K562 (cell line): Measurements from ENCODE around the gene ST3GAL3. TPM values are rescaled to one million over a fixed set of nuclear protein-coding genes. Genes with fewer than 3 reads are reported as not detected.

Source experiments
- ATF1 ChIP-seq, 2 experiments: fragments of 450-650 bp in 1 of 2; IDR thresholded peaks; 2 replicates each; pipeline ENCODE4 v1.6.1; 2016; ENCODE audit warnings: missing compliant biosample characterization in 1 of 2, missing genetic modification characterization in 1 of 2
- ATF4 ChIP-seq: fragments of 450-650 bp; formaldehyde crosslinking; IDR thresholded peaks from 2 replicates; pipeline ENCODE4 v1.4.0; 2022; ENCODE audit warnings: mild to moderate bottlenecking, moderate library complexity
- CBFB ChIP-seq: sonication (generic); formaldehyde crosslinking; IDR thresholded peaks from 2 replicates; pipeline ENCODE4 v1.4.0; 2020; ENCODE audit warnings: mild to moderate bottlenecking, missing genetic modification reagents
- HCFC1 ChIP-seq: IDR thresholded peaks from 2 replicates; pipeline ENCODE4 v1.6.1; 2012; ENCODE audit warnings: low read depth, low read length, improper control_type of control experiment
- KDM5B ChIP-seq: fragments of 200-600 bp; sonication (generic); IDR thresholded peaks from 2 replicates; pipeline ENCODE4 v1.6.1; 2012; ENCODE audit warnings: low read depth, mild to moderate bottlenecking, moderate library complexity, low read length, control low read depth, inconsistent platforms; ENCODE audit not compliant: insufficient replicate concordance
- MEIS2 ChIP-seq: fragments of 450-650 bp; IDR thresholded peaks from 2 replicates; pipeline ENCODE4 v1.6.1; 2014; ENCODE audit warnings: mild to moderate bottlenecking; ENCODE audit not compliant: partially characterized antibody
- RERE ChIP-seq: sonication (generic); formaldehyde crosslinking; IDR thresholded peaks from 2 replicates; pipeline ENCODE4 v1.8.0; 2023; ENCODE audit warnings: missing genetic modification reagents, mild to moderate bottlenecking, borderline replicate concordance
- SPI1 ChIP-seq: IDR thresholded peaks from 2 replicates; pipeline ENCODE4 v1.6.1; 2011; ENCODE audit warnings: low read depth, low read length, control low read depth, borderline replicate concordance
- TRIM24 ChIP-seq, 2 experiments: fragments of 450-650 bp; IDR thresholded peaks; 2 replicates each; pipeline ENCODE4 v1.6.1; 2016
- ZNF449 ChIP-seq: fragments of 250-450 bp; sonication (Bioruptor Pico); IDR thresholded peaks from 2 replicates; pipeline ENCODE4 v1.8.0; 2022; ENCODE audit warnings: moderate library complexity, mild to moderate bottlenecking, inconsistent platforms
- ZNF511 ChIP-seq: sonication (generic); formaldehyde crosslinking; IDR thresholded peaks from 2 replicates; pipeline ENCODE4 v1.8.0; 2022; ENCODE audit warnings: mild to moderate bottlenecking, missing genetic modification reagents
- ZNF592 ChIP-seq: fragments of 450-650 bp; IDR thresholded peaks from 2 replicates; pipeline ENCODE4 v1.6.1; 2017; ENCODE audit warnings: antibody characterized with exemption, mild to moderate bottlenecking
- ZNF766 ChIP-seq: fragments of 200-800 bp; sonication (Bioruptor generic); conservative IDR thresholded peaks from 2 replicates; pipeline ENCODE4 v1.6.1; 2016; ENCODE audit warnings: missing genetic modification characterization, missing compliant biosample characterization
- polyA plus RNA-seq, 8 experiments: library from polyadenylated mRNA; depleted of rRNA in 4 of 8; stranded (reverse) in 5 of 8; unstranded in 3 of 8; fragments of >200 nt; fragmentation: Nextera tagmentation in 2 of 8; fragmentation: Illumina TruSeq in 1 of 8; extraction: Ambion mirVana in 2 of 8; extraction: Trizol in 1 of 8; gene quantifications; 2 replicates each; pipeline versions ENCODE4 v1.2.1 to v1.2.3, GENCODE V29; 2011 to 2014; ENCODE audit warnings: inconsistent platforms in 1 of 8, missing spikeins in 1 of 8
- total RNA-seq, 7 experiments: library from RNA; depleted of rRNA in 6 of 7; stranded (reverse); fragments of >200 nt in 6 of 7; fragmentation: Illumina TruSeq in 2 of 7; extraction: Trizol in 2 of 7; gene quantifications; 2 replicates each; pipeline versions ENCODE4 v1.2.1 to v1.2.3, GENCODE V29; 2011 to 2021; ENCODE audit warnings: low replicate concordance in 1 of 7

Gene ST3GAL3
- total and polyA plus RNA-seq, 9 of the 15 experiments (the other 6 are each of a cell fraction or from before 2014, with no cell fraction given): 1.2 to 18.9 (median 11.0) TPM

- TF ChIP-seq RERE (no peak), HCFC1 (peak; percentile 37; the same call in 1 of the 2 replicates), SPI1 (peak; percentile 35; the same call in 1 of the 2 replicates), KDM5B (peak; percentile 59), MEIS2 (peak; percentile 2), CBFB (CRISPR knock-in tag) (peak; percentile 88; the same call in 1 of the 2 replicates), ATF4 (CRISPR knock-in tag) (0 out of 2 replicates have a peak, but pooled peaks have one; percentile 13), ZNF766 (CRISPR knock-in tag) (peak; percentile 65), ATF1 (CRISPR knock-in tag; IDR thresholded peaks at IDR 0.05) (no peak), ATF1 (tag; IDR thresholded peaks at IDR 0.05) (peak; percentile 78), TRIM24 (IDR thresholded peaks at IDR 0.05) (peak in 1 of 2 experiments; percentile 32; a peak in 1 of 4 replicates), ZNF449 (CRISPR knock-in tag) (no peak), ZNF592 (no peak), ZNF511 (CRISPR knock-in tag) (peak; percentile 63; the same call in 1 of the 2 replicates)
These were observed 127.1 kb downstream of the ST3GAL3 start (continued) for GRCh38 chr1:43834280-43835081.
